Activated CD4-positive, alpha-beta T cell treated with anti-CD3 and anti-CD28 coated beads, Interleukin-2, amount 50 U/mL, for 4 hours (primary cell): ENCODE measurements around the gene ABCG1.
"Not testable (repeated sequence)": the region's sequence is repeated elsewhere in the genome, so short reads cannot be mapped to it uniquely, and the experiment has no call there.

ENCODE experiments used
- DNase-seq, 2 experiments: peaks; one replicate each; pipeline ENCODE4 v3.0.0-alpha.2; 2020

The ABCG1 gene

DNA sequence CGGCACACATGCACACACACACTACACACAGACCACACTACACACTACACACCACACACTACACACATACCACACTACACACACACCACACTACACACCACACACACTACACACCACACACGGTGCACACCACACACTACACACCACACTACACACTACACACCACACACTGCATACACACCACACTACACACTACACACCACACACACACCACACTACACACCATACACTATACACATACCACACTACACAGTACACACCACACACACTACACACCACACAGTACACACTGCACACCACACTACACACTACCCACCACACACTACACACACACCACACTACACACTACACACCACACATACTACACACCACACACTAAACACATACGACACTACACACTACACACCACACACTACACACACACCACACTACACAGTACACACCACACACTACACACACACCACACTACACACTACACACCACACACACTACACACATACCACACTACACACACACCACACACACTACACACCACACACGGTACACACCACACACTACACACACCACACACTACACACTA lies 73.7 kb downstream of the ABCG1 start:
- DNase-seq = not testable (repeated sequence)

DNA sequence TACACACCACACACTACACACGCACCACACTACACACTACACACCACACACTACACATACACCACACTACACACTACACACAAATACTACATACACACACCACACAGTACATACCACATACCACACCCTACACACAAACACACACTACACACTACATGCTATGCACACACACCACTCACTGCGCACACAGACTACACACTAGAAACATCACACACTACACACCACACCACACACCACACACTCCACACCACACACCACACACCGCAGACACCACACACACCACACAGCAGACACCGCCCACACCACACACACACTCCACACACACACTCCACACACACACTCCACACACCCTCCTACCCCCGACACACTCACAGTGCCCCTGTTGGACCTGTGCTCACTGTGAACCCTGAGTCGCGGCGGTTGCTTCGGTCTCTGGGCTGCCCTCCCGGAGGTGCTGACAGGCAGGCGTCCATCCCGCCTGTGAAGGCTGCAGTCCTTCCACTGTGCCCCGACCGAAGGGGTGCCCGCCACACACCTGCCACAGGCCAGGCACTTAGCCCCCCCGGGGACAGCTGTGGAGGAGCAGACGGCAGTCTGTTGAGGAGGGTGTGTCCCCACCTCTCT lies 74.8 kb downstream of the ABCG1 start:
- DNase-seq = no peak

DNA sequence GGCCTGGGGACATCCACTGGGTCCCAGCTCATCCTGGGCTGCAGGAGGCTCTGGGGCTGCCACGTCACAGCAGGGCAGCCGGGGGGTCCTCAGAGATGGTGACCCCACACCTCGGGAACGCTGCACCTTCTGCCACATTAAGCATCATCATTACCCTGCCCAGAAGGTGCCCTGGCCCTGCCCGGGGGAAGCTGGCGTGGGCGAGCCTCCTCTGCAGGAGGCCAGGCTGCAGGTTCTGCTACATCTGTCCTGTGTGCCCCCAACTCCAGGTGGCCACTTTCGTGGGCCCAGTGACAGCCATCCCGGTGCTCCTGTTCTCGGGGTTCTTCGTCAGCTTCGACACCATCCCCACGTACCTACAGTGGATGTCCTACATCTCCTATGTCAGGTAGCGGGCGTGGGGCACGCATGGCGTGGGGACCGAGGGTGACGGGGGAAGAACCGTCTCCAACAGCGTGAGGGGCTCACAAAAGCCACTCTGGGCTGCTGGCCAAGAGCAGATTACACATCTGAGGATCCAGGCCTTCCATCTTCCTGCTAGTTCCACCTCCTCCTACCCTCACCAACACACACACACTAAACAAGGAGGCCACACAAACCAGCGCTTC lies 75.4 kb downstream of the ABCG1 start:
- no peak for DNase-seq

DNA sequence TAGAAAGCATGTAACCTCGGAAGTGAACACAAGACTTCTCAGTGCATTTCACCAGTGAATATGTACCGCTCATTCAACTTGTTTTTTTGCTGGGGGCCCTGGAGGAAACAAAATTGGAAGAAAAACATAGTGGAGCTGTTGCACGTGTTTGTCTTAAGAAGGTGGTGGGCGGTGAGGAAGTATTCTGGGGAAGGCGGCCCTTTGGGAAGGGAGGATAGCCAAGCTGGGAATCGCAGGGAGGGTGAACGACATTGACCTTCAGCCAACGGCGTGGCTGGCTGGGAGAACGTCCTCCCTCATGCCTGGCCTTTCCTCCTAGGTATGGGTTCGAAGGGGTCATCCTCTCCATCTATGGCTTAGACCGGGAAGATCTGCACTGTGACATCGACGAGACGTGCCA lies 76.9 kb downstream of the ABCG1 start:
- no peak for DNase-seq

DNA sequence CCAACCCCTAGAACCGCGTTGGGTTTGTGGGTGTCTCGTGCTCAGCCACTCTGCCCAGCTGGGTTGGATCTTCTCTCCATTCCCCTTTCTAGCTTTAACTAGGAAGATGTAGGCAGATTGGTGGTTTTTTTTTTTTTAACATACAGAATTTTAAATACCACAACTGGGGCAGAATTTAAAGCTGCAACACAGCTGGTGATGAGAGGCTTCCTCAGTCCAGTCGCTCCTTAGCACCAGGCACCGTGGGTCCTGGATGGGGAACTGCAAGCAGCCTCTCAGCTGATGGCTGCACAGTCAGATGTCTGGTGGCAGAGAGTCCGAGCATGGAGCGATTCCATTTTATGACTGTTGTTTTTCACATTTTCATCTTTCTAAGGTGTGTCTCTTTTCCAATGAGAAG lies 77.6 kb downstream of the ABCG1 start:
- no peak for DNase-seq

DNA sequence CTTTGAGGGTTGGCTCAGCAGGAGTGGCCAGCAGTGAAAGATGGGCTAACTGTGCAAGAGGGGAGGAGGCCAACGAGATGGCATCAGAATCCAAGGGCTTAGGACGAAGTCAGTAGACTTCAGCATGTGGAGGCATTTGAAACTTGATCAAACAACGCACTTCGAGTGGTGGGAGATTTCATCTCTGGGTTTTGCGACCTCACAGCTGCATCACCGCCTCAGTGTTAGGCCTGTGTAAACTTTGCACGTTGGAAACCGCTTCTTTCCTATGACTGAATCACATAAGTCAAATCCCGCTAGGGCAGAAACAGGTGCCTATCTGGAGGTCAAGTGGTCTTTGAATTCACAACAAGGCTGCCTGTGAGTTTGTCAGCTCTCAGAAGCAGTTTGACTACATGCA lies 78.4 kb downstream of the ABCG1 start:
- DNase-seq = no peak

DNA sequence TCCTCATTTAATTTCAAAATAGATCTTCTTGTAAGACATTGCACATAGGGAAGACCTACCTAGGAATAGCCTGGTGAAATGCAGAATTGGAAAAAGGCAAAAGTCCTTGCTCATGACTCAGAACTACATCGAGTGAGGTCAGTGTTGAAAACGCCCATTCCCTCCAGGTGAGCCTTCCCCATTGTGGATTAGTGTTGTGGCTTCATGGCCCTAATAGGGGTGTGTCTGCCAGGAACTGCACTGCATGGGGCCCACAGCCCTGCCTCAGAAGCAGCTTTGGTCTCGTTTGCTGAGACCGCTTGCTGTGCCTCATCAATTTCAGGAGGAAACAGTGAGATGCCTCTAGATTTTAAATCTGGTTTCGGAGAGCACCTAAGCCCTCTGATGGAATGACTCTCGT lies 79.3 kb downstream of the ABCG1 start:
- DNase-seq = no peak

DNA sequence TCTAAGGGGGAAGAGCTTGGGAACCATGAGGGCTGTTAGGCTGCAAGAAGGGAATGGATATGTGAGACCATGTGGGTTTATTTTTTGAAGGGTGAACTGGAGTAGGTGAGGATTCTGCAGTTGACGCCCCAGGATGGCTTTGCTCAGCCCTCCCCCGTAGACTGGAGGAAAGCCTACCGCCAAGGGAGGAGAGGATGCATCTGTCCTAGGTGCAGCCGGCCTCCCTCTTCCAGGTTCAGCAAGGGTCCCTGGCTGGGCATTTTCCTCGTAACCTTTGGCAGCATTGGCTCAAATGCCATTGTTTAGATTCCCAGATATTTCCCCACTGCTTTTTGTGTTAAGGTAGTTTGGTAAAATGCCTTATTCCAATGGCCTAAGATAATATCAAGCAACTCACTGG lies 79.7 kb downstream of the ABCG1 start:
- DNase-seq = no peak

DNA sequence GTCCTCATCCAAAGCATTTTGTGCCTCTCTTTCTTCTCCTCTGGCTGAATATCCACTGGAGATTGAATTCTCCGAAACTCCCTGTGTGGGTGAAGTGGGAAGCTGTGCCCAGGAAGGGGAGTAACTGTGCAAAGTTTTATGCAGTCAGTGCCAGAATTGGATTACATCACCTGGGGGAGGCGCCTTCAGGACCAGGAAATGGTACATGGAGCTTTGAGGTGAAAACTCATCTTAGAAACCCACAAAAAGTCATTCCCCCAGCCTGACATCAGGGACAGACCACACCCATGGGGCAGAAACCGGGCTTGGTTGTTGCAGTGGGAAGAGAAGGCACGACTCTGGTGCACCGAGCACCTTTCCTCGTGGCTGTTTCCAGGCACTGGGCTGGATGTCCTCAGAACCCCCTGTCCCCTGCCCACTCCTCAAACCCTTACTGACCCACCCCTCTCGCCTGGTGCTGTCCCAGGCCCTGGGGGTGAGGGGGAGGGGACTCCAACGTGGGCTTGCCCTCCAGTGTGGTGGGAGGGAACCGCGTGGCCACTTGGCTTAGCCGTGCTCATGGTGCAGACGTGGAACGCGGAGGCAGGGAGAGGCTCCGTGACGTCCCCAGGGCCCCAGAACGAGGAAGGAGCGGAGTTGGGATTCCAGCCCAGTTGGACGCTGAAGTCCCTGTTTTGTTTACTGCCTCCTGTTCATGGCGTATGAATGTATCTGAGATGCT lies 80.5 kb downstream of the ABCG1 start:
- DNase-seq = no peak

DNA sequence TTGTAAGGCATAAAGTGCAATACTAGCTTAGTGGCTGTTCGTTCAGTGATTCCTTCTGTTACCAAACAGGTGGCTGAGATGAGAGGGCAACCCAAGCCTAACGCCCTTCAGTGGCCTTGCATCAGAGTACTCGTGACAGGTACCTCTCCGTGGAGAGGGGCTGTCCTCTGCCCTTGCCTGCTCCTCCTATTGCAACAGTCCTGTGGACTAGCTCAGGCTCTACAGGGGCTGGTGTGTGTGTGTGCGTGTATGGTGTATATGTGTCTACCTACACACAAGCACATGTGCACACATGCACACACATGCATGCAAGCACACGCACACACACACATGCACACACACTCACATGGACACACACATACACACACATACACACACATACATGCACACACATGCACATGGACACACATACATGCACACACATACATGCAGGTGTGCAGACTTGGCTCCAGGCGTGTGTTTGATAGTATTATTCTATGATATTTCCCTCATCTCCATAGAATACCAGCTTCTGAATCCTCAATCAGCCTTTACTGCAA lies 81.2 kb downstream of the ABCG1 start:
- DNase-seq = no peak

DNA sequence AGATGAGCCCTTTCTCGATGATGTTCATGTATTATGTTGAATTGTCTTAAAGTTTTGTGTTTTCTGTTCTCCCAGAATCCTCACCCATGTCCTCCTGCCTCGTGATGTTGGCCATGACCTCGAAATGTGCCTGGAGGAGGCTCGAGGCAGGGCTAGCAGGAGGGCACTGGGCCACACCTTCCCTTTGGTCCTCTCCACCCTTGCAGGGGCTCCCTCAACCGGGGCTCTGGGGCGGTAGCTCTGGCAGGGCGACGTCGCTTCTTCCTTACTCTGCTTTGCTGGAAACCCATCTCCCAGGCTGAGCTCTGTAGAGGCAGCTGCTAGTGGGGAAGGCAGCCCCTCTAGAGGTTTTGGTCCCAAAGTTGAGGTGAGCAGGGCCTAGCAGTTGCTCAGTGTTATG lies 82.0 kb downstream of the ABCG1 start:
- no peak for DNase-seq

DNA sequence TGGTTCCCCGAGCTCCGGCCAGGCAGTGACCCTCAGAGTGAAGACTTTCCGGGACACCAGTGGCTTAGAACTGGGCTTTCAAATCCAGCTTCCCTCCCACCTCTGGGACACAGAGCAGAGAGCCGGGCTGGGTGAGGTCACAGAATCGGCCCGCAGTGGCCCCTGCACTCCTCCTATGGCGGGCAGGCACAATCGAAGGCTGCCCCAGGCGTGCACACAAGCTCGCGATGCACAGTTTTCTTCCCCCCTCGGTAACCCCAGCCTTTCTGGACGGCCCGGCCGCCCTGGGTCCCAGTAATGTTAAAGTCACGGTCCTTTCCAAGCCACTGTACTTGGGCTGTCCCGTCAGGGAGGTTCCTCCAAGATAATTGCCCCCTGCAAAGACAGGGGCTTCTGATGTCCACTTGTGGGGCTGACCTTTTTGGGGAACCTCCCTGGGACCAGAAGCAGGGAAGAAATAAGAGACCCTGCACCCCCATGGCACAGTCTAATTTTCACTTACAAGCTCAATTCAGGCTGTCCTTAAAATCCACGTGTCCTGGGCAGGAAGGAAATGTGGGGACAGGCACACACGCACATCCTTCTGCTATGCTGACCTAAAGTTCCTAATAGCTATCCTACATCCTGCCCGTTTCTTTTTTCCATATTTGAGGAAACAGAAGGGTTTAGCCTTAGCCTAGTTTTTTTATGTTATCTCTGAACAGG lies 82.6 kb downstream of the ABCG1 start:
- no peak for DNase-seq

DNA sequence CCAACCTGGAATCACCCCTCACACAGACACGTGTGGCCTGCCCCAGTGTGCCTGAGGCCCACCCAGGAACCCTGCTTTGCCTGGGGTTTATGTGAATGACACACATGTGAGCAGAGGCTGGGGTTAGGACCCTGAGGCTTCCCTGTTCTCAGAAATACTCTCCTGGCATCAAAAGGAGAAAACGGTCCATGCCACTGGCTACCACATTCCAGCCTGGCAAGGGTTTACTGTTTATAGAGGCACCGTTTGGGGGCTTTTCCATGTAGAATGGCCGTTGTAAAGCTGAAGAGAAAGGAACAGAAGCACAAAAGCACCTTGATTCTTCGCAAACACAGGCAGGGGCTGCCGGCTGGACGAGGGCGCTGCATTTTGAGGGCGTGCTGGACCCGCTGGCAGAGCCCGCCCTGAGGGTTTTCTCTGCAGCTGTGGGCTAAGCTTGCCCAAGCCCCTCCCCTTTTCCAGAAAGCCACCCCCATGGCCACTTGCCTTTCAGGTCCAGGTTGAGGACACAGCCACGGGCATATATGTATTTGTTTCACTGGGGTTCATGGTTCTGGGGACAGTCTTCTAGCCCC lies 83.2 kb downstream of the ABCG1 start:
- no peak for DNase-seq

DNA sequence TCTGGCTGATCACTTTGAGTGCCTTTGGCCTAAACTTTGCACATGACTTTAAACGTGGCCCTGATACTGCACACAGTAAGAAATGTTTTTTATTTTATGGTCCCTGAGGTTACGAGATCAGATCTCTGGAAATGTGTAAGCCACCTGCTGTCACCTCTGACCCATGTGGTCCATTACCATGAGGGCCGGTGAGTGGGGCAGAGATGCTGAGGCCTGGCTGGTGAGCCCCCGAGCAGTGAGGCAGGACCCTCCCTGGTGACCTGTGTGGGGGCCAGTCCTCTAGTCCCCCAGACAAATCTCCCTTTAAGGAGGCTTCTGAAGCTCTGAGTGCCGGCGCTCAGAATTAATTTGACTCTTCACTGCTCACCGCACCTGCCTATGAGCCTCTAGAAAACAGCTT lies 83.9 kb downstream of the ABCG1 start:
- DNase-seq = no peak

DNA sequence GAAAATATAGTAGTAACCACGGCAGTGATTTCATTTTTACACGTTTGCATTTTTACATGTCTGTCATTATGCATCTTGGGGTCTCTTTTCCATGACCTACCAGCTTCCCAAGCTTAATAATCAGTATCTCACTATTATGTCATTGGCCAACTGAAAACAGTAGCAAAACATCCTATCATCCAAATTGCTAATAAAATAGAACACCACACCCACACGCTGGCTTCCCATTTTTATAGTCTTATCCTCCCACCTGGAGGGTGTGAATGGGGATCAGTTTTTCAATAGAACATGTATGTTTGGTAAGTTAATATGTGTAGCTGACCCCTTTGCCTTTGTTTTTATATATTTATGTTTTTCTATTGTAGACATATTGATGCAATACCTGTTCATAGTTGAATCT lies 84.5 kb downstream of the ABCG1 start:
- no peak for DNase-seq

DNA sequence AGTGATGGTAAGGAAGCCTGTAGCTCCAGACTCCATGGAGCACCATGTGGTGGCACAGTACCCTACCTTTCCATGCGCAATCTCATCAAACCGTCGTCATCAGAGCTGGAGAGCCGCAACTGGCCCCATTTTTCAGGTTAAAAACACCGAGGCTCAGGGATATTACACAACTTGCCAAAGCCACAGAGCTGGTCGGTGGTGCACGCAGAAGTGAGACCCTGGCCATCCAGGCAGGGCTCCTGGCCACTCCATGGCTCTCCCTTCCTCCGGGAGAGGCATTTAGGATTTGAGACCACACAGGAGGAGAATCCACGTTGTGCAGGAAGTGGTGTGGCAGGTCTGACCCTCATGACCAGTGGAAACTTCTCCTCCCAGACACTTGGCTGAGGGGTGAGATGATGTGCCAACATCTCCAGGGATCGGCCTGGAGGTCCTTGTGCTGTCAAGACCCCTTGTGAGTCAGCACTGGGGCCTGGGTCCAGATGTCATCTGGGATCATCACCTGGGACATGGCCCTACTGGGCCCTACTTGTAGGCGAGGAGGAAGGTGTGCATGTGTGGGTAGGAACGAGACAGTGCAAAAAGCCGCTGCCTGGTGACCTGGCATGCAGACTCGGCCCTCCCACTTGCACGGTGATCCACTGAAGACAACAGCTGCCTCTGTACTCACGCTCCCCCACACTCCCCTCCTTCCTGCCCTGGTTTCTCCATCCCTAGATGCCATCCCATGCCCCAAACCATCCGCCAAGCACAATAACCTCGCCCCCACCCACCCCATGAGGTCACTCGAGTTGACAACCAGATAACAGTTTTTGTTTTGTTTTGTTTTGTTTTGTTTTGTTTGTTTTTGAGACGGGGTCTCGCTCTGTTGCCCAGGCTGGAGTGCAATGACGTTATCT lies 85.9 kb downstream of the ABCG1 start:
- no peak for DNase-seq

DNA sequence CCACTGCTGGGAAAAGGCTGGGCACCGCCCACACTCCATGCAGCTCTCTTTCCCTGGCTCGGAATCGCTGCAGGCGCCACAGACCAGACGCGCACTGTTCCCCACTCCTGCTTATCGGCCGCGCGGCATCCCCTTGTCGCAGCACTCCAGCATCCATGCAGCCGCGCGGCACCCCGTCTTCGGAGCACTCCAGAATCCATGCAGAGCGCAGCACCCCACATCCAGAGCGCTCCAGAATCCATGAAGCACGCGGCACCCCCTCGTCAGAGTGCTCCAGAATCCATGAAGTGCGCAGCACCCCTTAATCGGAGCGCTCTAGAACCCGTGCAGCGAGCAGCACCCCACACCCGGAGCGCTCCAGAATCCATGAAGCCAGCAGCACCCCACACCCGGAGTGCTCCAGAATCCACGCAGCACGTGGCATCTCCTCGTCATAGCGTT lies 86.8 kb downstream of the ABCG1 start:
- DNase-seq = no peak

DNA sequence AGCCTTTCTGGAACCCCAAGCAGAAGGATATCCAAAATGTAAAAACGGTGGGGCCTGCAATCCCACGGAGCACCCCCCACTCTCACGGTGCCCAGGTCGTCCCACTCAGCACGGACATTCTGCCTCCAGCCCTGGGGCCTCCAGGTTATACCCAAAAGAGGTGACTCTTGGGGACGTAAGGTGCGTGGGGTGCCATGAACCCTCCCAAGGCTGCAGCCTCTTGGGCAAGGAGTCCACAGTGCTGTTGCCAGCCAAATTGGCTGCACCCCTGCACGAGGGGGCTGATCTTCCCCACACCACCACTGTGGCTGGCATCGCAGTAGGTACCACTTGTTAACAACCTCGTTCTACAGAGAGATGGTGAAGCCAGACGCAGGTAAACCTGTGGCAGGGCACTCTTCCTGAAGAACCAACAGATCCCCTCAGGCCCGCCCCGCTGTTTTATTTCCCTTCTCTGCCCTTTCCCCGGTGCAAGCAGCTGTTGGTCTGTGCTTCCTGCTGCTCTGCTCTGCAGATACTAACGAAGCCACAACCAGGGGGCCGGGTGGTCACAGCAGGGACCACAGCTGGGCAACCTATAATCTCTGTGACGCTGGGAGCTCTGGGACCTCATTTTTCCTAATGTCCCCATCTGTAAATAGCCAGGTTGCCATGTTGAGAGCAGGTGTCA lies 87.6 kb downstream of the ABCG1 start:
- DNase-seq = no peak

DNA sequence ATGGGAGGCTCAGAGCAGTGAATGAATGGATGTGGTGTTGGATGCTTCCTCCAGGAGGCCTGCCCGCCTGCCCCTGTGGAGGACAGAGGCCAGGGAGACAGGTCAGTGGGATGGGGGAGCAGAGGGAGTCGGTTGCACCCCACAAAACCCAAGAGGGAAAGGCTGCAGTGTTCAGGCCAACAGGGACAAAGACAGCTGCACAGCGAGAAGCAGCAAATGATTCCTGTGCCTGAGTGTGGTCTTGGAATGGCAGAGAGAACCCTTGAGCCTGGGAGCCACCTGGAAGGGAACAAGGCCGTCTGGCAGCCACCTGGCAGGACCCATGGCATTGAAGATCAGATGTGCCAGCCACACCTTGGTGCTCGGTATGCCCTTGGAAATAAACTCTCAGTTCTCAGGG lies 88.2 kb downstream of the ABCG1 start:
- no peak for DNase-seq

DNA sequence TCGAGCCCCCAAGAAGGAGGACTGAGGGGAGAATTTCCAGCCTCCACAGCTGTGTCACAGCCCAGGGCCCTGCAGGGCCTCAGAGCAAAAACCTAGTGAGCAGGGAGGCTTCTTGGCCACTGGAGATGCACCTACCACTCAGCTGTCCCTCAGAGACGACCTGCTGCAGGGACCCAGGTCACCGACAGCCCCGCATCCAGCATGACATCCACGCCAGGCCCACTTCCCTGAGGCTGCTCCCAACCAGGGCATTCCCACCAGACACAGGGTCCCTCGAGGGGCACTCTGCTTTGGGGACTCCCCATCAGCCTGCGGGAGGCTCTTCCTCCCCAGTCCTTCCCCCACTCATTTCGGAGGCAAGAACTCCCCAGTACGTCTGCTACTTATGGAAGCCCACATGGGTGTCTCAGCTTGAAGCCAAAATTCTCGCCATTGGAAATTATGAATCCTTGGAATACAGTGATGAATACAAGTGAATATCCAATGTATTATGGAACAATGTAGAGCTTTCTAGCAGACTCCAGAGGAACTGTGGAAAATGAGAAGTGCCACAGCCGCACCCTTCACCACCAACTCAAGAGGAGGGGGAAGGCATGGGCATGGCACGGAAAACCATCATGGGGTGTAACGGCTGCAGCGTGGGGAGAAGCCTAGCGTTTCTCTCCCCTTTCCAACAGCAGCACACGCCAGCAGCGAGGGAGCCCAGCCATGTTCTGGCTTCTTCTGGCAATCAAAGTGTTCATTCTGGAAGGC lies 89.4 kb downstream of the ABCG1 start:
- DNase-seq = no peak
